ENCODE results near the gene MIGA2.
"Not testable (repeated sequence)": the region's sequence is repeated elsewhere in the genome, so short reads cannot be mapped to it uniquely, and the experiment has no call there.

The MIGA2 gene

GRCh38 chr9:129109952-129110739 lies 73.7 kb downstream of the MIGA2 start:
- DNase-seq (ENCODE audit: low read depth, low spot score) = no peak
- H3K4me3 ChIP-seq (ENCODE audit: low read length) = peak overlapping the region; percentile 46

DNA sequence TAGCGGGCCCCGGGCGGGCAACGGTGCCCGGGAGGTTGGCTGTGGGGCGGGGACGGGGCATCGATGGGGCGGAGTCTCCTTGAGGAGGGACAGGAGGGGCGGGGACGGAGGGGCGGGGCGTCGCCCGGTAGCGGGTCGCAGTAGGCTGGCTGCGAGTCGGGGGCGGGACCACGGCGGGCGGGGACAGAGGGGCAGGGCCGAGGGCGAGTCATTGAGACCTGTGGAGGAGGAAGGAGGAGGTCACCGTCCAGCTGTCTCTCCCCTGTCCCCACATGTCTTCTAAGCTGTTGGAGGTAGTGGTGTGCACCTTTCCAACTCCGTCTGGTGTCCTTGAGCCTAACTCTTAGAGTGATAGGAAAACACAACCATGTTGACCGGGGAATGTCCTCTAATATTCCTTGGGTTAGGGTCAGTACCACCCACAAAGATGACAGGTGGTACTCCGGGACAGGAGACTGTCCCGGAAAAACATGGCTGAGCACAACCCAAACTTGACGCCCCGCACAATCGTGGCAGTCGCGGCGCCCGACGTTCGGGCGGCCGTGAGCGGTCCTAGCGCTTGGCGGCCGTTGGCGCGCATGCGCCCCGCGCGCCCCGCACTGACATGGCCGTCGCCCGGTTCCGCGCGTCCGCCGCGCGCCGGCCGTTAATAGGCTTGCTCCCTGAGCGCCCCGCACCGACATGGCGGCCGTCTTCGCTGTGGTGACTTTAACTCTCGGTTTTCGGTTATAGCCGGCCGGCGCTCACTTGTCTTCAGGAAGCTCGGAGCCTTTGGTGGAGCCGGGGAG lies 74.5 kb downstream of the MIGA2 start, which contains the start of the genes CRAT and PTPA:
TSS of gene CRAT (minus strand) at position 54 of the 788 bp plus-strand sequence. CDS start 284 bp downstream, outside the sequence.
TSS of gene PTPA (plus strand) at position 676 of the 788 bp plus-strand sequence. CDS start 186 bp downstream, outside the sequence.
- peak within 1 kb of the TSS; percentile 85 for H3K4me3 ChIP-seq (ENCODE audit: low read length)
- peak; percentile 81 for DNase-seq (ENCODE audit: low read depth, low spot score)

GRCh38 chr9:129111528-129112151 lies 75.2 kb downstream of the MIGA2 start:
- H3K4me3 ChIP-seq (ENCODE audit: low read length) = peak overlapping the region; percentile 85
- DNase-seq (ENCODE audit: low read depth, low spot score) = peak; percentile 19

- not testable (repeated sequence) for DNase-seq (ENCODE audit: low read depth, low spot score)
- peak overlapping the region; percentile 85 for H3K4me3 ChIP-seq (ENCODE audit: low read length)
These were observed 76.1 kb downstream of the MIGA2 start for GRCh38 chr9:129112526-129112925.

DNA sequence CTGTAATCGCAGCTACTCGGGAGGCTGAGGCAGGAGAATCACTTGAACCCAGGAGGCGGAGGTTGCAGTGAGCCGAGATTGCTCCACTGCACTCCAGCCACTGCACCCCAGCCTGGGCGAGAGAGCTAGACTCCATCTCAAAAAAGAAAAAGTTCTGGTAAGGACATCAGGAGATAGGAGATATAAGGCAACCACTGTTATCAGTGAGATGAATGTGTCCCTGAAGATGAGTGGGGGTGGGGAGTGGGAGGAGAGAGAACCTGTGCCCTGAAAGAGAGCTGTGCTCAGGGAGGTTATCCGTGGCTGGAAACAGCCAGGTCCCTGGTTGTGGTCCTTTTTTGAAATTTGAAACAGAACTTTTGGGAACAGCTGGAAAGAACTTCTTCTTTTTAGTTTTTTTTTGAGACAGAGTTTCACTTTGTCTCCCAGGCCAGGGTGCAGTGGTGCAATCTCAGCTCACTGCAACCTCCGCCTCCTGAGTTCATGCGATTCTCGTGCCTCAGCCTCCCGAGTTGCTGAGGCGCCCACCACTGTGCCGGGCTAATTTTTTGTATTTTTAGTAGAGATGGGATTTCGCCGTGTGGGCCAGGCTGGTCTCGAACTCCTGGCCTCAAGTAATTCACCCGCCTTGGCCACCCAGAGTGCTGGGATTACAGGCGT lies 77.3 kb downstream of the MIGA2 start:
- no peak overlapping the region for H3K4me3 ChIP-seq (ENCODE audit: low read length)
- no peak for DNase-seq (ENCODE audit: low read depth, low spot score)

GRCh38 chr9:129118799-129119198 lies 82.4 kb downstream of the MIGA2 start:
- DNase-seq (ENCODE audit: low read depth, low spot score) = no peak
- no peak overlapping the region for H3K4me3 ChIP-seq (ENCODE audit: low read length)

DNA sequence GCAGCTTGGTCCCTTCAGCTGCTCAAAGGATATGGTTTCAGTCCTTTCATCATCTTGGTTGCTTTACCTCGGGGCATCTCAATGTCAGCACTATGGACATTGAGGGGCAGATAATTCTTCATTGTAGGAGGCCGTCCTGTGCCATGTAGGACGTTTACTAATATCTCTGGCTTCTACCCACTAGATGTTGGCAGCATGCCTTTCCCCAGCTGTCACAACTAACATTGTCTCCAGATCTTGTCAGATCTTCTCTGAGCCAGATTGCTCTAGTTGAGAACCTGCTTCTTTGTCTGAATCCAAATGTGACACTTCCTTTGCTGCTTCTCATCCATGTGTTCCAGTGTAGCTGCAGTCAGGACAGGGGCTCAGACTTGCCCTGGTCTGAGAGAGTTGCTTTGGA lies 85.1 kb downstream of the MIGA2 start:
- no peak for DNase-seq (ENCODE audit: low read depth, low spot score)
- H3K4me3 ChIP-seq (ENCODE audit: low read length) = no peak overlapping the region
